GM23338 (cell line): ENCODE measurements around the gene NLRP9. TPM values are rescaled to one million over a fixed set of nuclear protein-coding genes. Genes with fewer than 3 reads are reported as not detected.

Source experiments
- ATAC-seq: fragments of 200-7000 bp; cut with Tn5 transposase; 3 replicates; pipeline ENCODE4 v1.9.1; 2020
- DNase-seq: peaks from one replicate; pipeline ENCODE4 v3.0.0-alpha.2; 2015; ENCODE audit warnings: low spot score
- H2AFZ ChIP-seq: fragments of 200-600 bp; sonication (generic); 2 replicates; pipeline ENCODE4 v1.8.0; 2016; ENCODE audit warnings: antibody characterized with exemption, mild to moderate bottlenecking, moderate library complexity
- H3F3A ChIP-seq: fragments of 200-600 bp; sonication (generic); replicated peaks from 2 replicates; pipeline ENCODE4 v1.8.0; 2017; ENCODE audit warnings: antibody characterized with exemption, mixed run types, low read depth
- H3K27ac ChIP-seq: fragments of 200-600 bp; sonication (generic); 2 replicates; pipeline ENCODE4 v1.6.1; 2016; ENCODE audit warnings: low read depth
- H3K27me3 ChIP-seq: fragments of 200-600 bp; sonication (generic); 2 replicates; pipeline ENCODE4 v1.8.0; 2016; ENCODE audit warnings: mild to moderate bottlenecking, mixed run types, moderate library complexity; ENCODE audit not compliant: insufficient read depth
- H3K36me3 ChIP-seq: fragments of 200-600 bp; sonication (generic); 2 replicates; pipeline ENCODE4 v1.8.0; 2016; ENCODE audit warnings: mild to moderate bottlenecking; ENCODE audit not compliant: insufficient read depth
- H3K4me1 ChIP-seq: fragments of 200-600 bp; sonication (generic); 2 replicates; pipeline ENCODE4 v1.8.0; 2016; ENCODE audit warnings: mild to moderate bottlenecking, moderate library complexity; ENCODE audit not compliant: insufficient read depth
- H3K4me2 ChIP-seq: fragments of 200-600 bp; sonication (generic); 2 replicates; pipeline ENCODE4 v1.7.1; 2017; ENCODE audit warnings: mixed run types
- H3K4me3 ChIP-seq: fragments of 200-600 bp; sonication (generic); 2 replicates; pipeline ENCODE4 v1.6.1; 2016; ENCODE audit warnings: mixed run types
- H3K79me2 ChIP-seq: fragments of 200-600 bp; sonication (generic); replicated peaks from 2 replicates; pipeline ENCODE4 v1.8.0; 2017; ENCODE audit warnings: mild to moderate bottlenecking; ENCODE audit not compliant: insufficient read depth
- H3K9me2 ChIP-seq: fragments of 200-600 bp; sonication (generic); 2 replicates; pipeline ENCODE4 v1.8.0; 2017; ENCODE audit not compliant: insufficient read depth
- H4K20me1 ChIP-seq: fragments of 200-600 bp; sonication (generic); replicated peaks from 2 replicates; pipeline ENCODE4 v1.8.0; 2017; ENCODE audit warnings: mild to moderate bottlenecking; ENCODE audit not compliant: insufficient read depth
- H3K27ac Mint-ChIP-seq: 2 replicates; pipeline ENCODE4 v1.8.0; 2020; ENCODE audit warnings: inconsistent platforms, mild to moderate bottlenecking, moderate library complexity, mixed read lengths
- H3K27me3 Mint-ChIP-seq: 3 replicates; pipeline ENCODE4 v1.8.0; 2022; ENCODE audit warnings: low read depth, mild to moderate bottlenecking, moderate library complexity, mixed read lengths, inconsistent platforms; ENCODE audit not compliant: insufficient read depth, poor library complexity
- H3K36me3 Mint-ChIP-seq: 3 replicates; pipeline ENCODE4 v1.8.0; 2021; ENCODE audit warnings: low read depth, mild to moderate bottlenecking, inconsistent platforms, moderate library complexity, mixed read lengths
- H3K4me1 Mint-ChIP-seq: 3 replicates; pipeline ENCODE4 v1.8.0; 2020; ENCODE audit warnings: mild to moderate bottlenecking, inconsistent platforms, mixed read lengths
- H3K4me3 Mint-ChIP-seq: 3 replicates; pipeline ENCODE4 v1.8.0; 2021; ENCODE audit warnings: moderate library complexity, mild to moderate bottlenecking, inconsistent platforms, mixed read lengths
- H3K9me3 Mint-ChIP-seq: 3 replicates; pipeline ENCODE4 v1.8.0; 2020; ENCODE audit warnings: moderate library complexity, mild to moderate bottlenecking, inconsistent platforms, mixed read lengths
- CREB1 ChIP-seq: fragments of 250-450 bp; sonication (Bioruptor Pico); IDR thresholded peaks from 2 replicates; pipeline ENCODE4 v1.5.0; 2020; ENCODE audit warnings: low read depth, mild to moderate bottlenecking, moderate library complexity
- EZH2 ChIP-seq: fragments of 200-600 bp; sonication (generic); IDR thresholded peaks from one replicate; pipeline ENCODE4 v1.8.0; 2017; ENCODE audit warnings: antibody characterized with exemption, mild to moderate bottlenecking, low read depth; ENCODE audit not compliant: unreplicated experiment
- EZH2phosphoT487 ChIP-seq: fragments of 200-600 bp; sonication (generic); IDR thresholded peaks from one replicate; pipeline ENCODE4 v1.8.1; 2018; ENCODE audit warnings: antibody characterized with exemption; ENCODE audit not compliant: unreplicated experiment
- JUNB ChIP-seq: IDR thresholded peaks from one replicate; pipeline ENCODE4 v1.6.1; 2016; ENCODE audit warnings: antibody characterized with exemption; ENCODE audit not compliant: unreplicated experiment
- NANOG ChIP-seq: IDR thresholded peaks from 2 replicates; pipeline ENCODE4 v1.6.1; 2016; ENCODE audit warnings: antibody characterized with exemption, borderline replicate concordance
- POLR2AphosphoS5 ChIP-seq: IDR thresholded peaks from 2 replicates; pipeline ENCODE4 v1.6.1; 2016; ENCODE audit warnings: antibody characterized with exemption, low read depth
- STAT1 ChIP-seq: IDR thresholded peaks from one replicate; pipeline ENCODE4 v1.6.1; 2016; ENCODE audit warnings: antibody characterized with exemption; ENCODE audit not compliant: unreplicated experiment
- ZNF114 ChIP-seq: fragments of 250-450 bp; sonication (Bioruptor Pico); IDR thresholded peaks from 2 replicates; pipeline ENCODE4 v1.5.0; 2020; ENCODE audit warnings: mild to moderate bottlenecking, moderate library complexity
- ZNF331 ChIP-seq: fragments of 250-450 bp; sonication (Bioruptor Pico); IDR thresholded peaks from 2 replicates; pipeline ENCODE4 v1.5.0; 2020; ENCODE audit warnings: low read depth, mild to moderate bottlenecking, moderate library complexity
- polyA plus RNA-seq: library from polyadenylated mRNA; unstranded; fragments of >200 nt; fragmentation: Nextera tagmentation; extraction: Ambion mirVana; gene quantifications from 2 replicates; pipeline ENCODE4 v1.2.1, GENCODE V29; 2016
- total RNA-seq: library from RNA; depleted of rRNA; stranded (reverse); fragments of >200 nt; shearing (Covaris generic); gene quantifications from 2 replicates; pipeline ENCODE4 v1.2.3, GENCODE V29; 2014
- TF ChIP-seq, protein P1 (sequence below), 2 experiments: fragments of 200-600 bp in 1 of 2; sonication (generic) in 1 of 2; conservative IDR thresholded peaks; 2 replicates each; pipeline versions ENCODE4 v1.5.1 to v1.6.1; 2016 to 2017; ENCODE audit warnings: antibody characterized with exemption in 2 of 2, low read depth in 2 of 2, mild to moderate bottlenecking in 2 of 2, moderate library complexity in 1 of 2
- TF ChIP-seq, protein P2 (sequence below): IDR thresholded peaks from one replicate; pipeline ENCODE4 v1.6.1; 2018; ENCODE audit warnings: antibody characterized with exemption; ENCODE audit not compliant: unreplicated experiment
- TF ChIP-seq, protein P3 (sequence below): fragments of 250-450 bp; sonication (Bioruptor Pico); IDR thresholded peaks from 2 replicates; pipeline ENCODE4 v1.5.0; 2020; ENCODE audit warnings: mild to moderate bottlenecking, moderate library complexity
- TF ChIP-seq, protein P4 (sequence below): IDR thresholded peaks from 2 replicates; pipeline ENCODE4 v1.6.1; 2016; ENCODE audit warnings: antibody characterized with exemption

The NLRP9 gene
- total and polyA plus RNA-seq, 2 experiments from 2014 or later = not detected

DNA sequence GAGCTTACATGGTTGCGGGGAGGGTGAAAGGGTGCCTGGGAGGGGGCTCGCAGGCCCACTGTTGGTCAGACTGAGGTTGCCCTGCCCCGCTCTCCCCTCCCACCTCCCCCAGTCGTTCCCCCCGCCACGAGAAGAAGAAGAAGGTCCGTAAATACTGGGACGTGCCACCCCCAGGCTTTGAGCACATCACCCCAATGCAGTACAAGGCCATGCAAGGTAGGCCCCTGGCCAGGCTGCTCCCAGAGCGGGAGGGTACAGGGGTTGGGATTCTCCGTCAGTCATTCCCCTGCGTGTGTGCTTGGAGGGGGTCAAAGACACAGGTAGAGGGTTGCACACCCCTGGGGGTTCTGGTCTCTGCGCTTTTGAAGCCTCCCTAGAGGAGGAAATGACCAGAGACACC is 77.8 kb downstream of the NLRP9 start (continued):
- TF ChIP-seq, protein P1, sequence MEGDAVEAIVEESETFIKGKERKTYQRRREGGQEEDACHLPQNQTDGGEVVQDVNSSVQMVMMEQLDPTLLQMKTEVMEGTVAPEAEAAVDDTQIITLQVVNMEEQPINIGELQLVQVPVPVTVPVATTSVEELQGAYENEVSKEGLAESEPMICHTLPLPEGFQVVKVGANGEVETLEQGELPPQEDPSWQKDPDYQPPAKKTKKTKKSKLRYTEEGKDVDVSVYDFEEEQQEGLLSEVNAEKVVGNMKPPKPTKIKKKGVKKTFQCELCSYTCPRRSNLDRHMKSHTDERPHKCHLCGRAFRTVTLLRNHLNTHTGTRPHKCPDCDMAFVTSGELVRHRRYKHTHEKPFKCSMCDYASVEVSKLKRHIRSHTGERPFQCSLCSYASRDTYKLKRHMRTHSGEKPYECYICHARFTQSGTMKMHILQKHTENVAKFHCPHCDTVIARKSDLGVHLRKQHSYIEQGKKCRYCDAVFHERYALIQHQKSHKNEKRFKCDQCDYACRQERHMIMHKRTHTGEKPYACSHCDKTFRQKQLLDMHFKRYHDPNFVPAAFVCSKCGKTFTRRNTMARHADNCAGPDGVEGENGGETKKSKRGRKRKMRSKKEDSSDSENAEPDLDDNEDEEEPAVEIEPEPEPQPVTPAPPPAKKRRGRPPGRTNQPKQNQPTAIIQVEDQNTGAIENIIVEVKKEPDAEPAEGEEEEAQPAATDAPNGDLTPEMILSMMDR (conservative IDR thresholded peaks at IDR 0.05; ENCODE audit: low read depth in 2 of 2) = no peak
- TF ChIP-seq EZH2 (no peak), POLR2AphosphoS5 (no peak), ZNF114 (CRISPR knock-in tag) (no peak), STAT1 (no peak), EZH2phosphoT487 (no peak), ZNF331 (no peak), JUNB (no peak), NANOG (no peak), CREB1 (CRISPR knock-in tag) (no peak)
- TF ChIP-seq, protein P2, sequence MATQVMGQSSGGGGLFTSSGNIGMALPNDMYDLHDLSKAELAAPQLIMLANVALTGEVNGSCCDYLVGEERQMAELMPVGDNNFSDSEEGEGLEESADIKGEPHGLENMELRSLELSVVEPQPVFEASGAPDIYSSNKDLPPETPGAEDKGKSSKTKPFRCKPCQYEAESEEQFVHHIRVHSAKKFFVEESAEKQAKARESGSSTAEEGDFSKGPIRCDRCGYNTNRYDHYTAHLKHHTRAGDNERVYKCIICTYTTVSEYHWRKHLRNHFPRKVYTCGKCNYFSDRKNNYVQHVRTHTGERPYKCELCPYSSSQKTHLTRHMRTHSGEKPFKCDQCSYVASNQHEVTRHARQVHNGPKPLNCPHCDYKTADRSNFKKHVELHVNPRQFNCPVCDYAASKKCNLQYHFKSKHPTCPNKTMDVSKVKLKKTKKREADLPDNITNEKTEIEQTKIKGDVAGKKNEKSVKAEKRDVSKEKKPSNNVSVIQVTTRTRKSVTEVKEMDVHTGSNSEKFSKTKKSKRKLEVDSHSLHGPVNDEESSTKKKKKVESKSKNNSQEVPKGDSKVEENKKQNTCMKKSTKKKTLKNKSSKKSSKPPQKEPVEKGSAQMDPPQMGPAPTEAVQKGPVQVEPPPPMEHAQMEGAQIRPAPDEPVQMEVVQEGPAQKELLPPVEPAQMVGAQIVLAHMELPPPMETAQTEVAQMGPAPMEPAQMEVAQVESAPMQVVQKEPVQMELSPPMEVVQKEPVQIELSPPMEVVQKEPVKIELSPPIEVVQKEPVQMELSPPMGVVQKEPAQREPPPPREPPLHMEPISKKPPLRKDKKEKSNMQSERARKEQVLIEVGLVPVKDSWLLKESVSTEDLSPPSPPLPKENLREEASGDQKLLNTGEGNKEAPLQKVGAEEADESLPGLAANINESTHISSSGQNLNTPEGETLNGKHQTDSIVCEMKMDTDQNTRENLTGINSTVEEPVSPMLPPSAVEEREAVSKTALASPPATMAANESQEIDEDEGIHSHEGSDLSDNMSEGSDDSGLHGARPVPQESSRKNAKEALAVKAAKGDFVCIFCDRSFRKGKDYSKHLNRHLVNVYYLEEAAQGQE = no peak

DNA sequence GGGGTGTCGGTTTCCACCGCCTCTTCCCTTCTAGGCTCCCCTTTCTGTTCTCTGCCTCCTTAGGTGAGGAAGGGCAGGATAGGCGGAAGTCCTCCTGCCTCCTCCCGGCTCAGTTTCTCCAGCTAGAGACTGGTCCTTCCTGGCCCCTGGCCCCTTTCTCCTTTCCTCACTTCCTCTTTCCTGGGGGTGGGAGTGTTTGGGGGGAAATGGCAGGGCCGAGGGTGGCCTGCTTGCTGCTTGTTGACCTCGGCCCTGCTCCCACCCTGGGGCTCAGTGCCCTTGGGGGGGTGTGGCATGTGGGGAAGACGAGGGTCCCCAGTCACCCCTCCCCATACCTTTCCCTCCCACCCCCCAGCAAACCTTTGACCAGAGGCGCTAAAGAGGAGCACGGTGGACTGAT is 78.4 kb downstream of the NLRP9 start:
- H3F3A ChIP-seq = peaks cover 22% of the 10 kb centered on the region
- no peak overlapping the region for H3K4me3 ChIP-seq
- H3K9me2 ChIP-seq = no peaks in the 10 kb centered on the region
- Mint-ChIP-seq H3K4me1 (peaks cover 36% of the 10 kb centered on the region), H3K36me3 (peaks cover 79% of the 10 kb centered on the region), H3K27me3 (peaks cover 16% of the 10 kb centered on the region), H3K4me3 (peak overlapping the region; percentile 35; the same call in 1 of the 3 replicates), H3K9me3 (no peaks in the 10 kb centered on the region; the same call in 1 of the 3 replicates), H3K27ac (peak overlapping the region; percentile 24; the same call in 1 of the 2 replicates)
- DNase-seq = no peak
- H3K36me3 ChIP-seq = peaks cover 28% of the 10 kb centered on the region
- no peak overlapping the region for H2AFZ ChIP-seq
- H3K27me3 ChIP-seq = no peaks in the 10 kb centered on the region
- H3K79me2 ChIP-seq = peaks cover 94% of the 10 kb centered on the region
- no peak overlapping the region for H3K27ac ChIP-seq
- ATAC-seq = no peak
- H3K4me1 ChIP-seq = peaks cover 27% of the 10 kb centered on the region
- no peak overlapping the region for H3K4me2 ChIP-seq
- H4K20me1 ChIP-seq = peaks cover 62% of the 10 kb centered on the region
- no peak for TF ChIP-seq ZNF114 (CRISPR knock-in tag)
- TF ChIP-seq STAT1 = no peak
- no peak for TF ChIP-seq EZH2
- TF ChIP-seq ZNF331 = no peak
- TF ChIP-seq, protein P3, sequence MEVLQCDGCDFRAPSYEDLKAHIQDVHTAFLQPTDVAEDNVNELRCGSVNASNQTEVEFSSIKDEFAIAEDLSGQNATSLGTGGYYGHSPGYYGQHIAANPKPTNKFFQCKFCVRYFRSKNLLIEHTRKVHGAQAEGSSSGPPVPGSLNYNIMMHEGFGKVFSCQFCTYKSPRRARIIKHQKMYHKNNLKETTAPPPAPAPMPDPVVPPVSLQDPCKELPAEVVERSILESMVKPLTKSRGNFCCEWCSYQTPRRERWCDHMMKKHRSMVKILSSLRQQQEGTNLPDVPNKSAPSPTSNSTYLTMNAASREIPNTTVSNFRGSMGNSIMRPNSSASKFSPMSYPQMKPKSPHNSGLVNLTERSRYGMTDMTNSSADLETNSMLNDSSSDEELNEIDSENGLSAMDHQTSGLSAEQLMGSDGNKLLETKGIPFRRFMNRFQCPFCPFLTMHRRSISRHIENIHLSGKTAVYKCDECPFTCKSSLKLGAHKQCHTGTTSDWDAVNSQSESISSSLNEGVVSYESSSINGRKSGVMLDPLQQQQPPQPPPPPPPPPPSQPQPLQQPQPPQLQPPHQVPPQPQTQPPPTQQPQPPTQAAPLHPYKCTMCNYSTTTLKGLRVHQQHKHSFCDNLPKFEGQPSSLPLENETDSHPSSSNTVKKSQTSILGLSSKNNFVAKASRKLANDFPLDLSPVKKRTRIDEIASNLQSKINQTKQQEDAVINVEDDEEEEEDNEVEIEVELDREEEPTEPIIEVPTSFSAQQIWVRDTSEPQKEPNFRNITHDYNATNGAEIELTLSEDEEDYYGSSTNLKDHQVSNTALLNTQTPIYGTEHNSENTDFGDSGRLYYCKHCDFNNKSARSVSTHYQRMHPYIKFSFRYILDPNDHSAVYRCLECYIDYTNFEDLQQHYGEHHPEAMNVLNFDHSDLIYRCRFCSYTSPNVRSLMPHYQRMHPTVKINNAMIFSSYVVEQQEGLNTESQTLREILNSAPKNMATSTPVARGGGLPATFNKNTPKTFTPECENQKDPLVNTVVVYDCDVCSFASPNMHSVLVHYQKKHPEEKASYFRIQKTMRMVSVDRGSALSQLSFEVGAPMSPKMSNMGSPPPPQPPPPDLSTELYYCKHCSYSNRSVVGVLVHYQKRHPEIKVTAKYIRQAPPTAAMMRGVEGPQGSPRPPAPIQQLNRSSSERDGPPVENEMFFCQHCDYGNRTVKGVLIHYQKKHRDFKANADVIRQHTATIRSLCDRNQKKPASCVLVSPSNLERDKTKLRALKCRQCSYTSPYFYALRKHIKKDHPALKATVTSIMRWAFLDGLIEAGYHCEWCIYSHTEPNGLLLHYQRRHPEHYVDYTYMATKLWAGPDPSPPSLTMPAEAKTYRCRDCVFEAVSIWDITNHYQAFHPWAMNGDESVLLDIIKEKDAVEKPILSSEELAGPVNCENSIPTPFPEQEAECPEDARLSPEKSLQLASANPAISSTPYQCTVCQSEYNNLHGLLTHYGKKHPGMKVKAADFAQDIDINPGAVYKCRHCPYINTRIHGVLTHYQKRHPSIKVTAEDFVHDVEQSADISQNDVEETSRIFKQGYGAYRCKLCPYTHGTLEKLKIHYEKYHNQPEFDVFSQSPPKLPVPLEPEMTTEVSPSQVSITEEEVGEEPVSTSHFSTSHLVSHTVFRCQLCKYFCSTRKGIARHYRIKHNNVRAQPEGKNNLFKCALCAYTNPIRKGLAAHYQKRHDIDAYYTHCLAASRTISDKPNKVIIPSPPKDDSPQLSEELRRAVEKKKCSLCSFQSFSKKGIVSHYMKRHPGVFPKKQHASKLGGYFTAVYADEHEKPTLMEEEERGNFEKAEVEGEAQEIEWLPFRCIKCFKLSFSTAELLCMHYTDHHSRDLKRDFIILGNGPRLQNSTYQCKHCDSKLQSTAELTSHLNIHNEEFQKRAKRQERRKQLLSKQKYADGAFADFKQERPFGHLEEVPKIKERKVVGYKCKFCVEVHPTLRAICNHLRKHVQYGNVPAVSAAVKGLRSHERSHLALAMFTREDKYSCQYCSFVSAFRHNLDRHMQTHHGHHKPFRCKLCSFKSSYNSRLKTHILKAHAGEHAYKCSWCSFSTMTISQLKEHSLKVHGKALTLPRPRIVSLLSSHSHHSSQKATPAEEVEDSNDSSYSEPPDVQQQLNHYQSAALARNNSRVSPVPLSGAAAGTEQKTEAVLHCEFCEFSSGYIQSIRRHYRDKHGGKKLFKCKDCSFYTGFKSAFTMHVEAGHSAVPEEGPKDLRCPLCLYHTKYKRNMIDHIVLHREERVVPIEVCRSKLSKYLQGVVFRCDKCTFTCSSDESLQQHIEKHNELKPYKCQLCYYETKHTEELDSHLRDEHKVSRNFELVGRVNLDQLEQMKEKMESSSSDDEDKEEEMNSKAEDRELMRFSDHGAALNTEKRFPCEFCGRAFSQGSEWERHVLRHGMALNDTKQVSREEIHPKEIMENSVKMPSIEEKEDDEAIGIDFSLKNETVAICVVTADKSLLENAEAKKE = no peak
- TF ChIP-seq CREB1 (CRISPR knock-in tag) = no peak
- no peak for TF ChIP-seq JUNB
- TF ChIP-seq, protein P4, sequence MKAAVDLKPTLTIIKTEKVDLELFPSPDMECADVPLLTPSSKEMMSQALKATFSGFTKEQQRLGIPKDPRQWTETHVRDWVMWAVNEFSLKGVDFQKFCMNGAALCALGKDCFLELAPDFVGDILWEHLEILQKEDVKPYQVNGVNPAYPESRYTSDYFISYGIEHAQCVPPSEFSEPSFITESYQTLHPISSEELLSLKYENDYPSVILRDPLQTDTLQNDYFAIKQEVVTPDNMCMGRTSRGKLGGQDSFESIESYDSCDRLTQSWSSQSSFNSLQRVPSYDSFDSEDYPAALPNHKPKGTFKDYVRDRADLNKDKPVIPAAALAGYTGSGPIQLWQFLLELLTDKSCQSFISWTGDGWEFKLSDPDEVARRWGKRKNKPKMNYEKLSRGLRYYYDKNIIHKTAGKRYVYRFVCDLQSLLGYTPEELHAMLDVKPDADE = no peak
- no peak for TF ChIP-seq POLR2AphosphoS5
